ENCODE data around the gene AMHR2. TPM values are rescaled to one million over a fixed set of nuclear protein-coding genes. Genes with fewer than 3 reads are reported as not detected.

The AMHR2 gene
- total and polyA plus RNA-seq, 2 experiments from 2014 or later = 0.24 TPM; not detected in 1

- Mint-ChIP-seq H3K9me3 (no peaks in the 10 kb centered on the region), H3K4me3 (no peak overlapping the region), H3K27me3 (ENCODE audit: insufficient read depth, low read depth, poor library complexity) (peaks cover 14% of the 10 kb centered on the region), H3K27ac (no peak overlapping the region), H3K36me3 (ENCODE audit: low read depth) (no peaks in the 10 kb centered on the region), H3K4me1 (peaks cover 6% of the 10 kb centered on the region; the same call in 2 of the 3 replicates)
- no peaks in the 10 kb centered on the region for H3K9me2 ChIP-seq (ENCODE audit: insufficient read depth)
- no peak overlapping the region for H2AFZ ChIP-seq
- no peaks in the 10 kb centered on the region for H3F3A ChIP-seq (replicated peaks; ENCODE audit: low read depth)
- DNase-seq (ENCODE audit: low spot score) (no peak), ATAC-seq (no peak)
- H3K4me3 ChIP-seq = no peak overlapping the region
- H3K4me2 ChIP-seq = no peak overlapping the region
- H3K36me3 ChIP-seq (ENCODE audit: insufficient read depth) = no peaks in the 10 kb centered on the region
- TF ChIP-seq CTCF (conservative IDR thresholded peaks at IDR 0.05; ENCODE audit: low read depth in 2 of 2) (no peak), ZNF462 (CRISPR knock-in tag; IDR thresholded peaks at IDR 0.05) (no peak), NANOG (IDR thresholded peaks at IDR 0.05; ENCODE audit: borderline replicate concordance) (no peak), EZH2phosphoT487 (IDR thresholded peaks at IDR 0.05; ENCODE audit: unreplicated experiment) (no peak), ZNF331 (CRISPR knock-in tag; IDR thresholded peaks at IDR 0.05; ENCODE audit: low read depth) (no peak), STAT1 (IDR thresholded peaks at IDR 0.05; ENCODE audit: unreplicated experiment) (no peak), CREB1 (CRISPR knock-in tag; IDR thresholded peaks at IDR 0.05; ENCODE audit: low read depth) (no peak), REST (IDR thresholded peaks at IDR 0.05; ENCODE audit: unreplicated experiment) (no peak), EZH2 (IDR thresholded peaks at IDR 0.05; ENCODE audit: low read depth, unreplicated experiment) (no peak), JUNB (IDR thresholded peaks at IDR 0.05; ENCODE audit: unreplicated experiment) (no peak), POLR2AphosphoS5 (IDR thresholded peaks at IDR 0.05; ENCODE audit: low read depth) (no peak), ZNF114 (CRISPR knock-in tag; IDR thresholded peaks at IDR 0.05) (no peak), ETS1 (IDR thresholded peaks at IDR 0.05) (no peak)
- no peak overlapping the region for H3K27ac ChIP-seq (ENCODE audit: low read depth)
- H4K20me1 ChIP-seq (replicated peaks; ENCODE audit: insufficient read depth) = no peaks in the 10 kb centered on the region
- no peaks in the 10 kb centered on the region for H3K4me1 ChIP-seq (ENCODE audit: insufficient read depth)
- no peaks in the 10 kb centered on the region for H3K27me3 ChIP-seq (ENCODE audit: insufficient read depth)
- H3K79me2 ChIP-seq (replicated peaks; ENCODE audit: insufficient read depth) = no peaks in the 10 kb centered on the region
Measured at GRCh38 chr12:53427905-53428594, 4.4 kb downstream of the AMHR2 start.
